Posterior vena cava (tissue), 2 donors: ENCODE data around the gene ZHX3. TPM values are rescaled to one million over a fixed set of nuclear protein-coding genes. Genes with fewer than 3 reads are reported as not detected.

Experiments used
- DNase-seq: peaks from one replicate; pipeline ENCODE4 v3.0.0-alpha.2; 2020; ENCODE audit warnings: low spot score
- intact Hi-C, 2 donors: fragments of 100-400 bp; cut with DNase I; formaldehyde crosslinking; loops; one replicate each; pipeline versions ENCODE4 v1.14.1 to v1.14.2; 2022 to 2023
- total RNA-seq, 2 donors: library from RNA; stranded (reverse); fragmentation: NEBNext Ultra II Directional; extraction: Animal tissue kit (Norgen Biotek cat#: 25700); gene quantifications; one replicate each; pipeline ENCODE4 v1.2.1, GENCODE V29; 2021
- donor health status: DM: yes; HTN: yes; CAD: no.
- donor health status: DM: yes; HTN: yes; CAD: no.

The ZHX3 gene
- total RNA-seq, 2 donors from 2014 or later, result 88.2 to 92.9 TPM

DNA sequence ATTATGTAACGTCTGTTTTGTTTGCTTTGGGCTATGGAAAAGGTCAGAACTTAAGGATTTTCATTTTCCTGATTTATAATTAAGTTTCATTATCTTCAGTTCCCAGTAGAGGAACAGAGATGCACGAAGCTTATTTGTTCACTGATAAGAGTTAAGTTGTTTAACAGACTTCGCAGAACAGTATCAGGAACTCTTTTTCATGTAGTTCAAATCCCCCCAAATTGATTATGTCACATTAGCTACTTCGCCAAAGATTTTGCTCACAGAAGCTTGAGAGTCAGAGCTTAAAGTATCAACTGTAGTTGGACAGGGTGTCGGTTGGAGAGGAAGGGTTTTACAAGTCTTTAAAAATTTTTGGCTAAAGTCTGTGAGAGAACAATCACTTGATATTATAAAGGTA is 43.4 kb downstream of the ZHX3 start:
- intact Hi-C loops, result no loop called here
- no peak for DNase-seq

- intact Hi-C loops, result loop anchor here in 1 of 2 donors (2.0 kb wide), 1 partner anchor 75 kb away; no protein-coding TSS in a partner anchor
- no peak for DNase-seq
These were observed 44.1 kb downstream of the ZHX3 start for GRCh38 chr20:41273445-41273844.

DNA sequence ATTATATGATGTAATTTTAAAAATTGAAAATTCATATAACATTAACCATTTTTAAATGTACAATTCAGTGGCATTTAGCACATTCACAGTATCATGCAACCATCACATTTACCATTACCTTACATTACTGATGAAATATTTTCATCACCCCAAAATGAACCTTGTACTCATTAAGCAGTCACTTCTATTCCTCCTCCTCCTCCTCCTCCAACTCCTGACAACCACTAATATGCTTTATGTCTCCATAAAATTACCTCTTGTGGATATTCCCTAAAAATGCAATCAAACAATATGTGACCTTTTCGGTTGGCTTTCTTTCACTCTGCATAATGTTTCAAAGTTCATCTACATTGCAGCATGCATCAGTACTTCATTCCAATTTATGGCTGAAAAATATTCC is 45.2 kb downstream of the ZHX3 start:
- intact Hi-C loops, result loop anchor here in 1 of 2 donors (2.0 kb wide), 1 partner anchor 74 kb away; no protein-coding TSS in a partner anchor
- DNase-seq, result no peak

- DNase-seq, result no peak
- intact Hi-C loops, result no loop called here
These were observed 48.4 kb downstream of the ZHX3 start for GRCh38 chr20:41268917-41269652.

GRCh38 chr20:41268402-41268801 is 49.1 kb downstream of the ZHX3 start:
- intact Hi-C loops, result no loop called here
- no peak for DNase-seq

GRCh38 chr20:41265938-41266337 is 51.6 kb downstream of the ZHX3 start:
- intact Hi-C loops, result no loop called here
- no peak for DNase-seq

DNA sequence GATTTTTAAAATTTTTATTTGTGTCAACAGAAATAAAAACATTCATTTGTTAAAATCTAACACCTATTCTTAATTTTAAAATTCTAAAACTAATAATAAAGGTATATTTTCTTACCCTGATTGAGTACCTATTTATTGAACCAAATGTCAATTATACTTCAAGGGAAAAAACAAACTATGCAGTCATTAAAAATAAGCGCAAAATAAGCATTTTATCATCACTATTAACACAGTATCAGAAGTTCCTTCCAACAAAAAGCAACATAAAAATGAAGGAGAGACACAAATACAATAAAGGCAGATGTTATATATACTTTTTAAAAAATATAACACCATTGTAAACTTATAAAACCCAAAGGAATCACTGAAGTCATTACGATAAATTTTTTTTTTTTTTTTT is 52.7 kb downstream of the ZHX3 start:
- DNase-seq, result no peak
- intact Hi-C loops, result no loop called here

DNA sequence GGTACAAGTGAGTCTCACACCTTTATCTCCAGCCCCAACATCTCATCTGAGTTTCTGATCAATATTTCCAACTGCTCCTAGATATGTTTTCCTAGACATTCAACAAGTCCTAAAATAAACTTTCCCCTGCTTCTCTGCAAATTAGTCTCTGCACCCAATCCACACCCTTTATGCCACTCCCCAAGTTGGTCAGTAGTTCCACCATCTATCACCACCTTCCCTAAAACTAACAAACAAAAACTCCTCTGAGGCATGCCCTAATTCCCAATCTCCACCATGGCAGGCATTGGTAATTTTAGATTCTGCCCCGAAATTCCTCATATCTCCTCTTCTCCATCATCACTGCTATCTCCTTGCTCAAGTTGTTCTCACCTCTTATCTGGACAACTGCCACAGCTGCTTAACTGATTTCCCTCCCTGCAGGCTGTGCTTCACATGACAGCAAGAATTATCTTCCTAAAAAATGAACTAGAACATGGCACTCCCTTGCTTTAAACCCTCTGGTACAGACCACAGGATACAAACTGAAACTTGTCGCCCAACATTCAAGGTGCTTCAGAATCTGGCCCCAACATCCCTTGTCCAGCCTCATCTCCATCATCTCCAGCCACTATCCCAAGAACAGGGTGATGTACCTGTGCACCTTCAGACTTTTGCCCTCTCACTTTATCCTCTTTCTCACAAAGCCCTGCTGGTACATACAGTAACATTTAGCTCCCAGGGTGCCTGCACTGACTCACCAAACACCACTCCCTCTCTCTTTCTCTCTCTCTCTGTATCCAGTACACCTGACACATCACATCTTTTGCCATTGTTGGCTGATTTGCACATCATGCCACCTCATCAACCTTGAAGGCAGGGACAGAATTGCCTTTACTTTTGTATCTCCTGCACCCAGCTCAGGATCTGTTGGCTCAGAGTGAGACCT is 55.5 kb downstream of the ZHX3 start:
- DNase-seq, result no peak
- intact Hi-C loops, result no loop called here

- no peak for DNase-seq
- intact Hi-C loops, result no loop called here
These were observed 56.3 kb downstream of the ZHX3 start for GRCh38 chr20:41261260-41261659.

GRCh38 chr20:41260734-41261220 is 56.8 kb downstream of the ZHX3 start:
- intact Hi-C loops, result no loop called here
- DNase-seq, result no peak

DNA sequence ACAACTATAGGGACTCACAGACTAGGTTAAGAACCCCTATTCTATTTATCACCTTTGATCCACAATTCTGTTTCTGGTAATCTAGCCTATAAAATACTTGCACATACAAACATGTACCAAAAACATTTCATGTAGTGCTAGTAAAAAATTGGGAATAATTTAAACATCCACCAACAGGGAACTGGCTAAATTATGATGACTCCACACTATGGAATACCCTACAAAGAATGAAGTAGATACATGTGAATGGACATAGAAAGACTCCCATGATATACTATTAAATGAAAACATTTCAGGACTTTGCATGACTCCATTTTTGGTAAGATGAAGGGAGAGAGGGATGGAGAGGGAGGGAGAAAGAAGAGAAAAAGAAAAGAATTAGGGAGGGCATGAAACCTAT is 58.2 kb downstream of the ZHX3 start:
- intact Hi-C loops, result no loop called here
- no peak for DNase-seq

DNA sequence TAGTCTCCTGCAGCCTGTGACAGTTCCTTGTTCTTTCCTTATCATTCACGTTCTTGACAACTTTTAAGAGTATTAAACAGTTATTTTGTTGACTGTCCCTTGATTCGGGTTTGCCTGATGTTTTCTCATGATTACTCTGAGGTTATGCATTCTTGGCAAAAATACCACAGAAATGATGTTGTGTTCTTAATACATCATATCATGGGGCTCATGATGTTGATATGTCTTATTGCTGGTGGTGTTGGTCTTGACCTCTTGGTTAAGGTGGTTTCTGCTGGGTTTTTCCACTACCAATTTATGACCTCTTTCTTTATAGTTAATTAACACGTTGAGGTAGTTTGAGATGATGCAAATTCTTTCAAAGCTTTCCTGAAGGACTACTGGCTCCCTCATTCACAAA is 59.1 kb downstream of the ZHX3 start:
- no peak for DNase-seq
- intact Hi-C loops, result no loop called here

- no peak for DNase-seq
- intact Hi-C loops, result no loop called here
These were observed 61.0 kb downstream of the ZHX3 start for GRCh38 chr20:41256516-41256915.

- intact Hi-C loops, result no loop called here
- no peak for DNase-seq
These were observed 61.9 kb downstream of the ZHX3 start for GRCh38 chr20:41255655-41256054.

DNA sequence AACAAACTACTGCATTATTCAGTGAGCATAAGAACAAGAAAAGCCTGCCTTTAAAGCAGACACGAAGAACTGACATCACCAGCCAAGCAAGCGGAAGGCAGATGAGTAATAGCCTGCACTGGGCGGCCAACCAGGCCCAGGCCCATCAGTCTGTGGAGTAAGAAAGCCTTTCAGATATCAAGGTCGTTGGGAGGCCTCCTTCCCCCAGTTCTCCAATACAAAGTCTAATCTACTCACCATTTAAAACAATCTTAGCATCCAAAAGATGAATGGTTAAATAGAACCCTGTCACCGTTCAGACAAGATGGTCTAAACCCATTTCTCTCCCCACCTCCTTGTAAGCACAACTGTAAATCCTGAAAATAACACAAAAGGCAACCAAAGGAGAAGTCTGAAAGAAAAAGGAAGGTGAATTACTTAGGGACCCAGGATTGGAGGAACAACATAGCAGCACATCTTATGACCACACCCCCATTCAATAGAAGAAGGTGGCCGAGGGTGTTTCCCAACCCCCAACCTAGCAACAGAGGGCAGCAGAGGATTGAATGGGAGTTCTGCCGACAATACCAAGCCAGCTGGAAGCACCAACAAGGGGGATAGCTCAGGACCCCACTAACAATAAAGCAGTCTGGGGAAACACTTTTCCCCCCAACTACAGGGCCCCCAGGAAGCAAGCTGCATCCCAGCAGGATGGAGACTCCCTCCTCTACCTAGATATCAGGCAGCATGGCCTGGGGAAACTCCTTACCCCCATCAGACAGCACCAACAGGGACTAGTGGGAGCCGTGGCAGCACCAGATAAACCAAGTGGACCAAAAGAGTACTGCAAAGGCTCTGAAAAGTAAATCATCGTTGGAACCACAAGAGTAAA is 67.9 kb downstream of the ZHX3 start:
- intact Hi-C loops, result loop anchor here (2.0 to 10.0 kb wide), 3 partner anchors 17 to 68 kb away; partner anchors contain the start of gene ZHX3 (in 2 of the 2)
- peak; percentile 94 for DNase-seq

DNA sequence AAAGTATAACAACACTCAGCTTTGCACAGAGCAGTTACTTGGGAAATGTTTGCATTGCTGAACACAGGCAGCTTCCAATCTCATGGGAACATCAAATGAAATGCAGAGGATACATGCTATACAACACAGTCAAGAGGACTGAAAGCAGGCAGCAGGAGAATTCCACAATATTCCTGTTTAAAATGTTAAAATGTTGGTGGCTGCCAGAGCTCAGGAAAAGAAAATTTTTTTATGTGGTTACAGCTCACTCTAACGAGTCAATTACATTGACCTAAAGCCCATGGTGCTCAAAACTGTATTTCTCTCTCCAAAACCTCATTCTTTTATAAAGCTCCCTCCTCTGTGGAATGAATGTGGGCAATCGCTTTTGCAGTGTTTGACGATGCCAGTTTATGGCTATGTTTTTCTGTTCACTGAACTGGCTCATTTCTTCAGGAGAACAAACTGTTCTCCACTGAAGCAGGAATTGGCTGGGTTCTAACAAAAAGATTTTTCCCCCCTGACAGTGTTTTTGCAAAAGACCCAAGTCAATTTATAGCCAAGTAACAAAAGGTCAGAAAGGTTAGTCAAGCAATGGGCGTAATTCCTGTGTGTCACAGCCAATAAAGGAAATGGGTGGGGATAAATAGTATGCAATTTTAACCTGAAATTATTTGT is 69.0 kb downstream of the ZHX3 start:
- intact Hi-C loops, result loop anchor here (2.0 to 10.0 kb wide), 3 partner anchors 16 to 69 kb away; partner anchors contain the start of gene ZHX3 (in 2 of the 2)
- DNase-seq, result no peak

DNA sequence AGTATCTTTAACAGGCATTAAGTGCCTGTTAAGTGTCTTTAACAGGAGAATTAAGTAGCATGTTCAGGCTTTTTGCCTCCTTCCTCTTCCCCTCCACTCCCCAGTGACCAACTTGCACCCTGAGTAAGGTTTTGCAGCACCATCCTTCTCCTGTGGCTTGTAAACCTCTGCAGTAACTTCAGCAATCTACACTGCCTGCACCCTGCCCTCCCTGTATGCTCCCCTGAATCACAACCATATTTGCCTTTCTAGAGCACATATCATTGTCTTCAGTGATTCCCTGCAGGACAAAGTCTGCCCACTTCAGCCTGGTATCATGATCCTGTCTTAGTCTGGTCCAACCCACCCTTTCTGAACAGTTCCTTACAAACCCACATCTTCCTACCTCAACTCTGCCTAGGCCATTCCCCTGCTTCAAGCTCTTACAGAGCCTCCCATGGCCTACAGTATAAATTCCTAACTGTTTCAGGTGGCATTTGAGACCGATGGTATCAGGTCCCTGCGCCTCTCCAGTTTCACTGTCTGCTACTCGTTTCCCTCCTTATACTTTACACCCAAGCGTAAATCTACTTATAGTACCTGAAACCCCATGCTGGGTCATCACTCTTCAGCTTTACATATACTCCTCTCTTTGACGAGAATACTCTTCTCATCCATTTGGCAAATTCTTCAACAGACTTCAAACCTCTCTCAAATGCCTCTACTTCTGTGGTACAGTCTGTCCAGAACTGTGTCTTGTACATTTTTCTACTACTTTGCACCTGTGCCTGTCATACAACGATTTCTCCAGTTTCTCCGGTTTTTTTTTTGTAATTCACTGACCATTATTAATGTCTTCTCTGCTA is 69.8 kb downstream of the ZHX3 start:
- intact Hi-C loops, result loop anchor here (2.0 to 10.0 kb wide), 3 partner anchors 15 to 70 kb away; partner anchors contain the start of gene ZHX3 (in 2 of the 2)

More for the DNA sequence above, 69.8 kb downstream of the ZHX3 start:
- DNase-seq, result no peak
